ENCODE data around the gene MXRA7.

DNA sequence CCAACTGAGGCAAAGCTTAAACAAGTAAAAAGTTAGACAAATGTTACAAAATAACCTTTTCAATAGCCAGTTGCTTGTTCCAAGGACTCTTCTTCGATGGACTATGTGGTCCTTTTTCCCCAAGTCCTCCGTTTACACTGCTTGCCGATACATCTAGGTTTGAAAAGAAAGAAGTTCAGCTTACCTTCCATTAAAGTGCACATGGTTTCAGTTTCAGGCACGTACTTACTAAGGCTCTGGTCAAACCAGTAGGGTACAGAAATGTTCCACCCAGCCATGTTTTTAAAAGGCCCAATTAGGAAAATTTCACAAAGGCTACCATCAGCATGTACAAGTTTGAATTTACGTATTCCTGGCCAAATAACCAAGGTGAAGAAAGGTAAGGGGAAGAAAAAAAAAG is 24.2 kb upstream of the MXRA7 start:
- TF ChIP-seq, protein P1, sequence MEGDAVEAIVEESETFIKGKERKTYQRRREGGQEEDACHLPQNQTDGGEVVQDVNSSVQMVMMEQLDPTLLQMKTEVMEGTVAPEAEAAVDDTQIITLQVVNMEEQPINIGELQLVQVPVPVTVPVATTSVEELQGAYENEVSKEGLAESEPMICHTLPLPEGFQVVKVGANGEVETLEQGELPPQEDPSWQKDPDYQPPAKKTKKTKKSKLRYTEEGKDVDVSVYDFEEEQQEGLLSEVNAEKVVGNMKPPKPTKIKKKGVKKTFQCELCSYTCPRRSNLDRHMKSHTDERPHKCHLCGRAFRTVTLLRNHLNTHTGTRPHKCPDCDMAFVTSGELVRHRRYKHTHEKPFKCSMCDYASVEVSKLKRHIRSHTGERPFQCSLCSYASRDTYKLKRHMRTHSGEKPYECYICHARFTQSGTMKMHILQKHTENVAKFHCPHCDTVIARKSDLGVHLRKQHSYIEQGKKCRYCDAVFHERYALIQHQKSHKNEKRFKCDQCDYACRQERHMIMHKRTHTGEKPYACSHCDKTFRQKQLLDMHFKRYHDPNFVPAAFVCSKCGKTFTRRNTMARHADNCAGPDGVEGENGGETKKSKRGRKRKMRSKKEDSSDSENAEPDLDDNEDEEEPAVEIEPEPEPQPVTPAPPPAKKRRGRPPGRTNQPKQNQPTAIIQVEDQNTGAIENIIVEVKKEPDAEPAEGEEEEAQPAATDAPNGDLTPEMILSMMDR (IDR thresholded peaks at IDR 0.05), result no peak
- no peak for TF ChIP-seq POLR2AphosphoS5 (IDR thresholded peaks at IDR 0.05)

Measured in transverse colon (tissue), 4 donors.